HG02943 (cell line): ENCODE data around the gene ARHGAP42.

Experiments used
- ATAC-seq: cut with Tn5 transposase; IDR thresholded peaks from one replicate; pipeline ENCODE4 v1.9.1; 2021; ENCODE audit warnings: mild to moderate bottlenecking, low read depth, moderate library complexity; ENCODE audit not compliant: unreplicated experiment

ARHGAP42 gene

DNA sequence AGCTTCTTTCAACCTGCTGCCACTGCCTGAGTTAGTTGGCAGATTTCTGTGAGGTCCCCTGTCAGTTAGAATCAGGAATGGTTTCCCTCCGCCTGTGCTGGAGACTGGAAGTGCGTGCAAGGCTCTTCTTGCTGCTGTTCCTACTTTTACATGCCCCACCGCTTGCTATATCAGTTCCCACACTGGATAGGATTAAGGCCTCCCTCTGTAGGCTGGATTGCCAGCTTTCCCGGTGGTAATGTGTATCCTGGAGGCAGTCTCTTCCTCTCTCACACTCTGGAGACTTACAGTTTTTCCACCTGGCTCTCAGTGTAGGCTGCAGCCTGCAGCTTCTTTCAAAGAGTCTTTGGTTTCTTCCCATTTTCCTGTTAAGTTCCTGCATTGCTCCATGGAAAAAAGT lies 66.5 kb downstream of the ARHGAP42 start:
- ATAC-seq, result no peak

DNA sequence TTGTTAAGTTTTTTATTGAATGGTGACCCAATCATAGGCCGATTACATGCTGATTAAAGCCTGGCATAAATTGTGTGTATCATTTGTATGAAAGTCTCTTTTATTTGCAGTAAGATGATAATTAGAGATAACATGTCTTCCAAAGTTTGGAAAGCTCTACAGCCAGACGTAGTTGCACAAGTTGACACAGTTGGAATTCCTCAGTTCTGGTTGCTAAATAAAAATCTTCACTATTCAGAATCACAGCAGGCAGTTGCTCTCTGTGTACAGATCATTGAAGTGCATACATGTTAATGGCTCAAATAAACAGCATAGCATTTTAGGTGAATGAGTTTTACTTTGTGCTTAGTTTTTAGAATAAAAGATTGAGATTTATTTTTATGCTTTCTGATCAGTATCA lies 69.5 kb downstream of the ARHGAP42 start:
- no peak for ATAC-seq

DNA sequence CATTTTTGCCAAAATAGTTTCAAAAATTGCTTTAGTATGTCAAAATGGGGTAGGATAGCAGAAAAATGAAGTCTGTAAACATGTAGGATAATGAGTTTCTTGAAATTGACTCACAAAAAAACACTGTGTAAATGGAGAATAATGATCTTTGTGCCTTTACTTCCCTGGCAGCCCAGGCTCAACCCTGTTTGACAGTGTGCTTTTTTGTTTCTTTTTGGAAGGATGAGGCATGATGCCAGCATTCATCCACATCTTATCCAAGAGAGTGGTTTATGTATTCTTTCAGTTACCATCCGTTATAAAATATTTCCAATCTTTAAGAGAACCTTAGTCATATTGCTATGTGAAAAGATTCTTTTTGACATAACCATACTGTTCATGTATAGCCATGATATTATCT lies 70.6 kb downstream of the ARHGAP42 start:
- ATAC-seq, result no peak

DNA sequence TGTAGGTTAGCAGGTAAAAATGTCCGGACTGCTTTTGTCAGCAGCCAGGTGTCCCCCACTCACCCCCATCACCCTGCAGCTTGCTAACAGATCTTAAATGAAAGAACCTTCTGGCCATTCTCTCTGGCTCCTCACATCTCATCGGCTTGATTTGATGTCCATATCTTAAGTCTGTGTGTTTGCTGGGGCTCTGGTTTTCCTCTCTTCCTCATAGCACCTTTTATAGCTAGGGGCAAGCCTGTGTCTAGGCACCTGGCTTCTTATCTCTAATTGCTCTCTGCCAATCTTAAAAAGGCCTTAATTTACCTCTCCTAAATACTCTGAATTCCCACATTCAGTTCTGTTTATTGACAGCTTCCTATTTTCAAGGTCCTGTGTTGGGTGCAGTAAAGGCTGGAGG lies 72.0 kb downstream of the ARHGAP42 start:
- ATAC-seq, result no peak

DNA sequence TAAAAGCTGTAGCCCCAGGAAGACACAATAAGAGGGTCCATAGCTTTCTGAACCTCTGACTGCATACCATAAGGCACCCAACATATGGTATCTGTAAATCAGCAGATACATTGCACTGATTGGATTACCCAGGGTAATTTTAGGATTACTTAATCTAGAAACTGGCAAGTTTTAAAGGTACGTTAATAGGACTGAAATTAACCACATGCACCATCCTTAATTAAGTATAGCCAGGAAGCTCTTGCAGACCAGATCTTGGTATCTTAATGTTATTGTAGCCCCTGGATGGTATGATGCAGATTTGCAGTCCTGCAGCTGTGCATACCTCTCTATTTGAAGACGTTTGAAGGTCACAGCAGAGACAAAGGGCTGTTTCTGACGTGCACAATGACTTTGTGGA lies 72.8 kb downstream of the ARHGAP42 start:
- ATAC-seq, result no peak

DNA sequence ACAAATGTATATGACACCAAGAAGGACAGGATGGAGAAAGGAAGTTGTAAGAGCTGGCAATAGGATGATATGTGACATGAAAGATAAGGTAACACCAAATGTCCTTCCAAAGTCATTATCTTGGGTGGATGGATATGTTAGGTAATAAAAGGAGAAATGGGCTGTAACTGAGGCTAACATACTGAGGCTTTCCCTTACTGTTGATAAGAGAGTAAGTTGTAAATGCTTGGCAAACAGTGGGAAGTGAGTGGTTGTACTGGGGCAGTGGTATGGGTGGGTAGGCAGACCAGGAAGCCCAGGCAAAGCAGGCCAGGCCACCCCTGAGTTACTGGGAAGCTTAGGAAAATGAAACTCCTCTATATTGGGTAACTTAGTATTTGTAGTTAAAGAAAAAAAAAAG lies 73.7 kb downstream of the ARHGAP42 start:
- ATAC-seq, result no peak

DNA sequence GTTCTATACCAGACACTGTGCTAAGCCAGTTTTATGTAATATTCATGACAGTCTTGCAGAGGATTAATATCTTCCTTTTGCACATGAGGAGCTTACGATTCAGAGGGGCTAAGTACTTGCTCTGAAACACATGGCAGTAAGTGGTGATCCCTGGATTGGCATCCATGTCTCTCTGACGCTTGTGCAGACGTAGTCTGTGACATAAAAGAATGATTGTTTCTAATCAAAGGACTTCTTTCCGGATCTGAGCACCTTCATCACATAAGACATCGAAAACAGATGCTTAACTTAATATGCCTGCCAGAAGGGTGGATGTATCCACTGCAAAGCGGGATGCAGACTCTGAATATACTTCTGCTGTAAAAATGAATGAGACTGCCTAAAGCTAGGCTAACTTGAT lies 74.8 kb downstream of the ARHGAP42 start:
- no peak for ATAC-seq

DNA sequence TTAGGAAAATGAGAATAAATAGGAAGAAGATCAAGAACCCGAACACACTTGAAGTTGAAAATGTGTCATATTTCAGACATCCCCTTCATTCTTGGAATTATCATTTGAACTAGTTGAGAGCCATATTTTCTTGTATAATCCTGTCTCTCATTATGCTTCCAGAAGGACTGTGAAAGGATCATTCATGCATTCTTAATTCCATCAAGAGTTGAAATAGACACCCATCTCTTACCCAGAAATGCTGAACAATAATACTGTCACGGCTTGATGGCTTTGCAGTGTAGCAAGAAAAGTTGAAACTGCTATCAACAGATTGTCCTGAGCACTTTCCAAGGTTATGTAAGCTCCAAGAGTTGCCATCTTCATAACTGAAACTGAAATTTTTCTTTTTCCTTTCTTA lies 79.7 kb downstream of the ARHGAP42 start:
- ATAC-seq, result no peak

DNA sequence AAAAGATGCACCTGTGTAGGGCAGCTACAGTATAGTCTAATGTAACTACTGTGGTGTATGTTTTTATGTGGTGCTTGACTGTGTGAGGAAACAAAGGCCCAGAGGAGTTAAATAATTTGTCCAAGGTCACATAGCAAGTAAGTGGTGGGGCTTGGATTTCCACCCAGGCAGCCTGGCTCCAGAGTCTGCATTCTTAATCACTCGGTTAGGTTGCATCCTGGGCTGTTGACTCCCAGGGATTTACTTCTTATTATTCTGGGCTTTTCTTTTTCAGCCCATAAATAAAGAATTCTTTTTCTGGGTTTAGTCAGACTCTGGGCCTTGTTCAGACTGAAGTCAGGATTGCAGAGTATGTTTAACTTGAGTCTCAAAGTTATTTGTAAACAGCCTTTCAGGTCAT lies 82.1 kb downstream of the ARHGAP42 start:
- no peak for ATAC-seq

DNA sequence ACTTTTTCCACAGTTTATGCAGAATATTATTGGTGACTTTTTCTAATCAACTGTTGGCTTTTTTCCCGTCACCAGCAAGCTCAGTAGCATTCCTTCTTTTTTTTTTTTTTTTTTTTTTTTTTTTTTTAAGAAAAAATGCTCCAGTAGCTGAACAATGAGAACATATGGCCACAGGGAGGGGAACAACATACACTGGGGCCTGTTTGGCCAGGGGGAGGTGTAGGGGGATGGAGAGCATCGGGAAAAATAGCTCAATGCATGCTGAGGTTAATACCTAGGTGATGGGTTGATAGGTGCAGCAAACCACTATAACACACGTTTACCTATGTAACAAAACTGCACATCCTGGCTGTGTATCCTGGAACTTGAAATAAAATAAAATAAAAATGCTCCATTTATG lies 82.5 kb downstream of the ARHGAP42 start:
- ATAC-seq, result no peak

DNA sequence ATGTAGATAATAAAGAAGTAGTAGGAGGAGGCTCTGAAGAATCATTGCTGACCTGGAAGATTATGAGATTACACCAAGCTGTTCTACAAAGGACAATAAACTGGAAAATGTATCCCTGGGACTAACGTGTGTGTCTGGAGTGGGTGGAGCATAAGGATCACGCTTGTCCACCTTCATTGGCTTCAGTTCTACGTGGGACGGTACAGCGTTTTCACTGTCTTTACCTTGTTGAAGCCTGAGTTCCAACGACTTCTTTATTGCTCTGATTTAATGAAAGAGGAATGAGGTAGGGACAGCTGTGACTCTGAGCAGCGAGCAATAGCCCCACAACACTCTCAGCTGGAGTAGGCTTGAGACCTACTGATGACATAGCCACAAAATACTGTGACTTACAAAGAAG lies 87.0 kb downstream of the ARHGAP42 start:
- ATAC-seq, result no peak

DNA sequence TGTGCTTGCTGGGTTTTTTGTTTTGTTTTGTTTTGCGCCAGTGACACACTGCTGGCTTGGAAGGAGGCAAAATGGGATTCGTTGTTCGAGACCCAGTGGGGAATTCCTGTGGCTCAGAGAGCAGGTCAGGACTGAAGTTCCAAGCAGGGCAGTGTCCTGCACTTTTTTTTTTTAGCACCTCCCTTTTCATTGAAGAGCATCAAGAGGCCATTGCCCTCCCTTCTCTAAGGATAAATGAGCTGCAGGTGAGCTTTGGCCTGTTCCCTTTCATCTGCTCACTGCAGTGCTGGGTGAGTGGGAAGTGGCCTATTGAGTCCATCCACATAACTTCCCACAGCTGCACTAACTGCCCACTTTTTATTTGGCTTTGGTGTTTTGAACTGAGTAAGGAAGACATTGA lies 87.8 kb downstream of the ARHGAP42 start:
- ATAC-seq, result no peak

DNA sequence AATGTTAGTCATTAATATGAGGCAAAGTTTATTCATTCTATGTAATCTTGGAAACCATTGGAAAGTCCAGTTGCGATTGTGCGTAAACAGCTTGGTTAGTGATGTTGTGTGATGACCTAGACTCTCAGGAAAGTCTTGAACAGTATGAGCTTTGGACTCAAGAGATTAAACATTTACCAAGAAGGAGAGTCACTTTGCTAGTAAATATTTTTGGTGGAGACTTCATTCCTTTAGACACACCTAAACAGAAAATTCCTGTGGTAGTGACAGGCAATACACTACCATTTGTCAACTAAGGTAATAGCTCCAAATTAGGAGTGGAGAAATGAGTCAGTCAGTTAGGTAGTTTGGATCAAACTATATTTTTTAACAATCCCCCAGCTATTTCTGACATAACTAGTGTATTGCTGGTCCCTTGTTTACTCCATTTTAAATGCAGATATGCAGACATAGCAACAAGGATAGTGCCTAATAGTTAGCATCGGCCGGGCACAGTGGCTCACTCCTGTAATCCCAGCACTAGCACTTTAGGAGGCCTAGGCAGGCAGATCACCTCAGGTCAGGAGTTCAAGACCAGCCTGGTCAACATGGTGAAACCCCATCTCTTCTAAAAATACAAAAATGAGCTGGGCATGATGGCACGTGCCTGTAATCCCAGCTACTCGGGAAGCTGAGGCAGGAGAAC lies 89.3 kb downstream of the ARHGAP42 start:
- ATAC-seq, result no peak

DNA sequence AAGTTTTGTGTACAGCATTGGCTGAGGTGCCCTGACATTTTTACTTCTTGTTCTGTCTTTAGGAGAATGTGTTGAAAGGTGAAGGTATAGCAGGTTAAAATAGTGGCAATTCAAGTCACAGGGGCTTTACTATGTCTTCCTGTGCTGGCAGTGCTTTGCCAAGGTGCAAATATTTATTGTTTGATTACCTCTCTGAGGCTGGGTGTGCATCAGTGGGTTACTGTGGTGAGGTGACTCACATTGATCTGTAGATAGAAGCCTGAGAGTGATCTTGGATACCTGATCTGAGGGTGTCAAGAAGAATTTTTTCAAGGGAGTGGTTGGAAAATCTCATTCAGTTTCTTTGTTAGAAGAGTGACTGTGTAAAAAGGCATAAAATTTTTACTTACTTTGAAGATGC lies 90.0 kb downstream of the ARHGAP42 start:
- no peak for ATAC-seq

DNA sequence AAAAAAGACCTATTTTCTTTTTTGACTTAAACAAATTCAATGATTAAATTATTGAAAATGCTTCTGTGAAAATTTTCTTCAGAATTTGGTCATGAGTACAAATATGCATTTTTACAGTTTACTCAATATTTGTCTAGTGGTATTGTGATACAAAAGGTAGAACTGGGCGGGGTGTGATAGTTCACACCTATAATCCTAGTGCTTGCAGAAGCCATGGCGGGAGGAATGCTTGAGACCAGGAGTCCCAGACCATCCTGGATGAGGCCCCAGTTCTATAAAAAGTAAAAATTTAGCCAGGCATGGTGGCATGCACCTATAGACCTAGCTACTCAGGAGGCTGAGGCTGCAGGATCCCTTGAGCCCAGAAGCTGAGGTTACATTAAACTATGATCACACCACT lies 90.6 kb downstream of the ARHGAP42 start:
- ATAC-seq, result no peak

DNA sequence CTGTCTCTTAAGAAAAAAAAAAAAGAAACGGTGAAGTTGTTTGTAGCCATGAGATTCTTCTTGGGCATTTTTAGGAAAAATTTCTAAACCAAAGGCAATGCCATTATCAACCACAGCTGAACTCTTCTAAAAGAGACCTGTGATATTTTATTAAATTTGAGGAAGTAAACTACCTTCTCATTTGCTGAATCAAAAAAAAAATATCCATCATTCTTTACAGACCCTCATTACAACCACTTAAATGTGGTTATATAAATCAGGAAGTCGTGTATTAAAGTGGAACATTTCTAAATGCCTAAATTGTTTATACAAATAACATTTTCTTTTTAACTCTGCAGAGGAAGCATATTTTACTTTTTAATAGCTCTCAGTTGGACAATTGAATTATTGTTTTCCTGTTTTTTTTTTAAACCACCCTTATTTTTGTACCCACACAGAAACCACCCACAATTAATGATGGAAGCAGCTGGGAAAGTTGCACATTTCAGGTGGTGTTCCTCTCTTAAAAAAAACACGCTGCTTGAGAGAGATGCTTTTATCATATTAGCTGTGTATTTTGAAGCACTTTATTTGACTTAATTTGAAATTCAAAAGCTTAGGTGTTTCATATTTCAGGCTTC lies 91.2 kb downstream of the ARHGAP42 start:
- ATAC-seq, result no peak

DNA sequence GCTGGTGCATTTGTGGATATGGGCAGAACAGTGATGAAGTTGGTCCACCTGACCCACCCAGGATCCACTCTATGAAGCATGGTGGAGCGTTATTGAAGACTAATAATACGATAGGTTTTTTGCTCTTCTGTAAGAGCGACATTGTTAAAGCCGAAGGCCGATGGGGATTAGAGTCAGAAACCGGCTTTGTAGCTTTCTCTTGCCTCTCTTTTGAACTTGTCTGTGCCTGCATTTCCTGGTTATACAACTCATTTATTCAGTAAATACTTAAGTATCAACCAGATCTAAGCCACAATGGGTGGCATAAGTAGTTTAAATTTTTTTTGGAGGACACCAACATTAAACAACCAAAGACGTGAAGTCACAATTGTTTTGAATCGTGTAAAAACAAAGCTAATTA lies 93.4 kb downstream of the ARHGAP42 start:
- no peak for ATAC-seq

DNA sequence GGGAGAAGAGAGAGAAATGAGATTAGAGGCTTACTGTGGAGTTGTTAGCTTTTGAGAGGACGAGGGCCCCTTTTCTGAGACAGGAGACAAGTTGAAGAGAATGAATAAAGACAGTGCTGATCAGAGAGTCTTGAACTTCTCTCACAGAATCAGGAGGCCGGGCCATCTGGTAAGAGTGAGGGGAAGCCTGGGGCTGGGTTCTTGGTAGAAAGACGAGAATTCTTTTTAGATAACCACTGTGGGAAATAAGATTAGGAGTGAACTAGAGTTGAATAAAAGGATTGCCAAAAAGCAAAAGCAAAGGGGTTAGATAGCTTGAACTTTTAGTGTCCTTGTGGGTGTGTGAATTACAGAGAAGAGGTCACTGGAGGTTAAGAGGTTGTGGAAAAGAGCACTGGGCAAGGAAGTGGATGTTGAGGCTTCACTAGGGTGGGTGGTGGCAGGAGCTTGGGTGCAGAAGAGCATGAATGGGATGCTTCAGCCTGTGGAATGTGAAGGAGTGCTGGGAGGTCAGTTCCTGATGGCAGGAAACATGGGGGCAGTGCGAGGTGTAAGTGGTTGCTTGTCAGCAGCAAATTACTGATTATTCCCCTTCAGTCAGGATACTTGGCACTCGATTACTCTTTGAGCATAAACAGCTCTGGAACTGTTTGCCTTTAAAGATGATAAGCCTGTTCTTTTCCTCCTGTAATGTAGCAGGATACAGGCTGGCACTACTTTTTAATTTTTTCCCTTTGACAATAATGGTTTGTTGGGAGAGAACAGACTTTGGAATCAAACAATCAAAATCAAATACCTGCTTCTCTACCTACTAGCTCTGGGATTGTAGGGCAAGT lies 98.3 kb downstream of the ARHGAP42 start:
- no peak for ATAC-seq

DNA sequence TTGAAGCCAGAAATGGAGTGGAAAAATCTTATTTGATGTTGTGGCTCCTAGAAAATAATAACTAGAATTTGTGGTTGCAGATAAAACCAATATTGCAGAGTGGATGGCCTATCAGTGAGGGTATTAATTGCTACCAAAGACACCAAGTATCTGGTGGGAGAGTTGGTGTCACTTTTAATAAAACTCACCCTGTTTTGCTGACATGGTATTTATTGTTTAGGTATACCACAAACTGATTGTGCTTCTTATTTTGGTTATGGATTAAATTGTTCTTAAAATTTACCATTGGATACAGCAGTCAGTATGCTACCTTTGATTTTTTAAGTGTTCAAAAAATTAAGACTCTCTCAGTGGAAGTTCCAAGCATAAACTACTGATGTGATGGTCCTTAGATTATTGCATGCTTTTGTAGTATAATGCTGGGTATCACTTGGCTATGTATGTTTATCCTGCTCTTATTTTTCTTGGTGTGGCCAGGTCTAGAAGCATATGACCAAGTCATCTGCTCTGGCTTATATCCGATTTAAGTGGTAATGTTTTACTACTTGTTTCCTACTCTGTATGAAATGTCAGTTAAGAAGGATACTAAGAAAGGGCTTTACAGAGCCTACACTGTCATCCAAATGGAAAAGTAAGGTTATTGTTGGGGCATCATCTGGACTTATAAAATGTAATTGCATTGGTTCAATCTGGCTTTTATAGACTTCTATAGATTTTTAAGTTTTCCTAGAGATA lies 101.6 kb downstream of the ARHGAP42 start:
- no peak for ATAC-seq

DNA sequence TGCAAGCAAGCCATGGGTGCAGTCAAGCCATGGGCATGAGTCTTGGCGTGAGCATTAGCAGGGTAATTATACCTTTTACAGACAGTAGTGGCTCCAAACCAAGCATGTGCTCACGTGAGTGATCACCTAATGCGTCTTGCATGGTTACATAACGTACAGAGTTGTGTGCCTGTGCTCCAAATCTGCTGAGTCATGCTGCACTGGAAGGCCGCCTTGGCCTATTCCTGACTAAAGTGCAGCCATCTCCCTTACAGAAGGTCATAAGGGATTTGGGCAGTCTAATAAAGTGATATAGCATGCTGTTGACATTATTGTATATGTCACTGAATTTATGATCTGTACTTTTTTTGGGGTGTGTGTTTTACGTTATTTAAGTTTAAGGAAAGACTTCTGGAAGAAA lies 102.4 kb downstream of the ARHGAP42 start:
- no peak for ATAC-seq

DNA sequence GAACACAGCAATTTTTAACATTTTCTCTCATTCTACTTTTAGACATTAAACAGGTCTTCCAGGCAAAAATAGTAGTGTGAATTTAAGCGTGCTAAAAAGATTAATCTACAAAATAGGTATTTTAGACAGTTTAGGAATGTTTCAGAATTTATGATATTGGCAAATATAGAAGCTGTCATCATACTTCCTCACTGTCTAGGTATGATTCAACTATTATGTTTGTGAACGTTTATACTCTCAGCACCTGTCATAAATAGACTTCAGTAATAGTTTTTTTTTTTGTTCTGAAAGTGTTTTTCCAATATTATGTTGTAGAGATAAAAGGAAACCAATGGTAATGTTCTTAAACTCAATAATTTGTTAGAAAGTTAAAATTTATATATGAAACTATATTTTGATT lies 103.0 kb downstream of the ARHGAP42 start:
- no peak for ATAC-seq
